ENCODE results near the gene HTRA1. TPM values are rescaled to one million over a fixed set of nuclear protein-coding genes. Genes with fewer than 3 reads are reported as not detected.

The HTRA1 gene
- polyA plus RNA-seq, 1 donor from 2014 or later, result 1.4 TPM

GRCh38 chr10:122448600-122448999 lies 12.8 kb upstream of the HTRA1 start:
- Histone ChIP-seq H3K79me2 (replicated peaks; ENCODE audit: insufficient read depth, low read length) (no peaks in the 10 kb centered on the region), H3K36me3 (ENCODE audit: insufficient read depth, low read length) (no peaks in the 10 kb centered on the region), H4K20me1 (ENCODE audit: insufficient read depth) (no peaks in the 10 kb centered on the region), H3F3A (ENCODE audit: insufficient read depth, low read length, poor library complexity, severe bottlenecking) (no peaks in the 10 kb centered on the region), H3K27me3 (ENCODE audit: insufficient read depth, low read depth, low read length) (no peaks in the 10 kb centered on the region), H3K9me2 (ENCODE audit: insufficient read depth, low read length) (no peaks in the 10 kb centered on the region), H3K4me3 (ENCODE audit: low read length) (no peak overlapping the region), H3K27ac (ENCODE audit: low read length) (no peak overlapping the region), H3K4me2 (ENCODE audit: low read length) (no peak overlapping the region), H3K9ac (ENCODE audit: low read length) (no peak overlapping the region), H3K9me3 (ENCODE audit: low read length) (no peaks in the 10 kb centered on the region), H2AFZ (ENCODE audit: low read depth, low read length) (no peak overlapping the region)
- TF ChIP-seq MXI1 (conservative IDR thresholded peaks at IDR 0.05; ENCODE audit: poor library complexity, severe bottlenecking) (no peak), EP300 (conservative IDR thresholded peaks at IDR 0.05; ENCODE audit: poor library complexity, severe bottlenecking) (no peak), TAF1 (IDR thresholded peaks at IDR 0.05; ENCODE audit: low read depth) (no peak), SMC3 (conservative IDR thresholded peaks at IDR 0.05; ENCODE audit: poor library complexity) (no peak), RAD21 (conservative IDR thresholded peaks at IDR 0.05) (no peak), EZH2 (IDR thresholded peaks at IDR 0.05; ENCODE audit: borderline replicate concordance, insufficient read depth, low read length, poor library complexity, severe bottlenecking) (no peak), POLR2AphosphoS5 (IDR thresholded peaks at IDR 0.05) (no peak)
- TF ChIP-seq, protein P1, sequence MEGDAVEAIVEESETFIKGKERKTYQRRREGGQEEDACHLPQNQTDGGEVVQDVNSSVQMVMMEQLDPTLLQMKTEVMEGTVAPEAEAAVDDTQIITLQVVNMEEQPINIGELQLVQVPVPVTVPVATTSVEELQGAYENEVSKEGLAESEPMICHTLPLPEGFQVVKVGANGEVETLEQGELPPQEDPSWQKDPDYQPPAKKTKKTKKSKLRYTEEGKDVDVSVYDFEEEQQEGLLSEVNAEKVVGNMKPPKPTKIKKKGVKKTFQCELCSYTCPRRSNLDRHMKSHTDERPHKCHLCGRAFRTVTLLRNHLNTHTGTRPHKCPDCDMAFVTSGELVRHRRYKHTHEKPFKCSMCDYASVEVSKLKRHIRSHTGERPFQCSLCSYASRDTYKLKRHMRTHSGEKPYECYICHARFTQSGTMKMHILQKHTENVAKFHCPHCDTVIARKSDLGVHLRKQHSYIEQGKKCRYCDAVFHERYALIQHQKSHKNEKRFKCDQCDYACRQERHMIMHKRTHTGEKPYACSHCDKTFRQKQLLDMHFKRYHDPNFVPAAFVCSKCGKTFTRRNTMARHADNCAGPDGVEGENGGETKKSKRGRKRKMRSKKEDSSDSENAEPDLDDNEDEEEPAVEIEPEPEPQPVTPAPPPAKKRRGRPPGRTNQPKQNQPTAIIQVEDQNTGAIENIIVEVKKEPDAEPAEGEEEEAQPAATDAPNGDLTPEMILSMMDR (IDR thresholded peaks at IDR 0.05; ENCODE audit: poor library complexity, severe bottlenecking), result no peak
- TF ChIP-seq, protein P2, sequence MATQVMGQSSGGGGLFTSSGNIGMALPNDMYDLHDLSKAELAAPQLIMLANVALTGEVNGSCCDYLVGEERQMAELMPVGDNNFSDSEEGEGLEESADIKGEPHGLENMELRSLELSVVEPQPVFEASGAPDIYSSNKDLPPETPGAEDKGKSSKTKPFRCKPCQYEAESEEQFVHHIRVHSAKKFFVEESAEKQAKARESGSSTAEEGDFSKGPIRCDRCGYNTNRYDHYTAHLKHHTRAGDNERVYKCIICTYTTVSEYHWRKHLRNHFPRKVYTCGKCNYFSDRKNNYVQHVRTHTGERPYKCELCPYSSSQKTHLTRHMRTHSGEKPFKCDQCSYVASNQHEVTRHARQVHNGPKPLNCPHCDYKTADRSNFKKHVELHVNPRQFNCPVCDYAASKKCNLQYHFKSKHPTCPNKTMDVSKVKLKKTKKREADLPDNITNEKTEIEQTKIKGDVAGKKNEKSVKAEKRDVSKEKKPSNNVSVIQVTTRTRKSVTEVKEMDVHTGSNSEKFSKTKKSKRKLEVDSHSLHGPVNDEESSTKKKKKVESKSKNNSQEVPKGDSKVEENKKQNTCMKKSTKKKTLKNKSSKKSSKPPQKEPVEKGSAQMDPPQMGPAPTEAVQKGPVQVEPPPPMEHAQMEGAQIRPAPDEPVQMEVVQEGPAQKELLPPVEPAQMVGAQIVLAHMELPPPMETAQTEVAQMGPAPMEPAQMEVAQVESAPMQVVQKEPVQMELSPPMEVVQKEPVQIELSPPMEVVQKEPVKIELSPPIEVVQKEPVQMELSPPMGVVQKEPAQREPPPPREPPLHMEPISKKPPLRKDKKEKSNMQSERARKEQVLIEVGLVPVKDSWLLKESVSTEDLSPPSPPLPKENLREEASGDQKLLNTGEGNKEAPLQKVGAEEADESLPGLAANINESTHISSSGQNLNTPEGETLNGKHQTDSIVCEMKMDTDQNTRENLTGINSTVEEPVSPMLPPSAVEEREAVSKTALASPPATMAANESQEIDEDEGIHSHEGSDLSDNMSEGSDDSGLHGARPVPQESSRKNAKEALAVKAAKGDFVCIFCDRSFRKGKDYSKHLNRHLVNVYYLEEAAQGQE (IDR thresholded peaks at IDR 0.05; ENCODE audit: borderline replicate concordance), result no peak

DNA sequence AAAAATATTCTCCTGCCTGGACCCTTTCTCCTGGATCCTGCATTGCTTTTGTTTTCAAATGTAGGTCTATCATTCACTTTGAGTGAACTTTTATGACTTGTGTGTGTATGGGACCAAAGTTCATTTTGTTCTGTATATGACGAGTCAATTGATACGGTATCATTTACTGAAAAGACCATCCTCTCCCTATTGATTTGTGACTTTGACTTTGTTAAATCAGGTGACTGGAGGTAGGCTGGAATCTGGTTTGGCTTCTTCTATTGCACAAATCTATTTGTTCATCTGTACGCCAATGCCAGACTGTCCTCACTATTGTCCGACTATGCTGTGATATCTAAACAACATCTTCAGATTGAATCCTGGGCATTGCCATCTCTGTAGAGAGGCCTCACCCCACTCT lies 12.2 kb upstream of the HTRA1 start:
- no peaks in the 10 kb centered on the region for H3K9me3 ChIP-seq (ENCODE audit: low read length)
- H3K9me2 ChIP-seq (ENCODE audit: insufficient read depth, low read length), result no peaks in the 10 kb centered on the region
- no peak overlapping the region for H3K9ac ChIP-seq (ENCODE audit: low read length)
- no peak overlapping the region for H3K27ac ChIP-seq (ENCODE audit: low read length)
- no peak overlapping the region for H3K4me3 ChIP-seq (ENCODE audit: low read length)
- H3F3A ChIP-seq (ENCODE audit: insufficient read depth, low read length, poor library complexity, severe bottlenecking), result no peaks in the 10 kb centered on the region
- H3K79me2 ChIP-seq (replicated peaks; ENCODE audit: insufficient read depth, low read length), result no peaks in the 10 kb centered on the region
- TF ChIP-seq, protein P2 (IDR thresholded peaks at IDR 0.05; ENCODE audit: borderline replicate concordance), result no peak
- TF ChIP-seq, protein P1 (IDR thresholded peaks at IDR 0.05; ENCODE audit: poor library complexity, severe bottlenecking), result no peak
- TF ChIP-seq RAD21 (conservative IDR thresholded peaks at IDR 0.05) (no peak), SMC3 (conservative IDR thresholded peaks at IDR 0.05; ENCODE audit: poor library complexity) (no peak), EZH2 (IDR thresholded peaks at IDR 0.05; ENCODE audit: borderline replicate concordance, insufficient read depth, low read length, poor library complexity, severe bottlenecking) (no peak)
- no peaks in the 10 kb centered on the region for H3K27me3 ChIP-seq (ENCODE audit: insufficient read depth, low read depth, low read length)
- no peak overlapping the region for H2AFZ ChIP-seq (ENCODE audit: low read depth, low read length)
- H3K36me3 ChIP-seq (ENCODE audit: insufficient read depth, low read length), result no peaks in the 10 kb centered on the region
- H4K20me1 ChIP-seq (ENCODE audit: insufficient read depth), result no peaks in the 10 kb centered on the region
- no peak overlapping the region for H3K4me2 ChIP-seq (ENCODE audit: low read length)
